Muscle layer of colon (tissue), 2 donors: ENCODE data around the gene HMCN1.

ENCODE experiments used
- H3K27ac ChIP-seq: one replicate; pipeline ENCODE4 v1.7.0; 2013; ENCODE audit warnings: low read depth, mild to moderate bottlenecking, low read length, moderate library complexity
- H3K27me3 ChIP-seq, 2 donors: one replicate each; pipeline ENCODE4 v1.7.0; 2013; ENCODE audit warnings: low read length in 2 of 2, mild to moderate bottlenecking in 2 of 2; ENCODE audit not compliant: insufficient read depth in 2 of 2, control insufficient read depth in 1 of 2
- H3K36me3 ChIP-seq: one replicate; pipeline ENCODE4 v1.7.0; 2013; ENCODE audit warnings: mild to moderate bottlenecking, low read length; ENCODE audit not compliant: insufficient read depth
- H3K4me1 ChIP-seq: one replicate; pipeline ENCODE4 v1.7.0; 2013; ENCODE audit warnings: mild to moderate bottlenecking, low read length; ENCODE audit not compliant: insufficient read depth
- H3K4me3 ChIP-seq, 2 donors: one replicate each; pipeline ENCODE4 v1.7.0; 2013; ENCODE audit warnings: low read length in 2 of 2, low read depth in 1 of 2, mild to moderate bottlenecking in 1 of 2, moderate library complexity in 1 of 2
- H3K9ac ChIP-seq: one replicate; pipeline ENCODE4 v1.7.0; 2013; ENCODE audit warnings: low read length
- H3K9me3 ChIP-seq: one replicate; pipeline ENCODE4 v1.7.0; 2013; ENCODE audit warnings: mild to moderate bottlenecking, low read length
- donor health status: abdominal sarcoma.
- donor health status: Adenocarcinoma of cecum.

HMCN1 gene

GRCh38 chr1:185973645-185974044 is 239.5 kb downstream of the HMCN1 start:
- no peak overlapping the region for H3K9ac ChIP-seq
- no peaks in the 10 kb centered on the region for H3K9me3 ChIP-seq
- no peaks in the 10 kb centered on the region for H3K36me3 ChIP-seq
- no peaks in the 10 kb centered on the region for H3K4me1 ChIP-seq
- H3K27me3 ChIP-seq = no peaks in the 10 kb centered on the region
- H3K4me3 ChIP-seq = no peak overlapping the region
- no peak overlapping the region for H3K27ac ChIP-seq

- no peaks in the 10 kb centered on the region for H3K9me3 ChIP-seq
- H3K9ac ChIP-seq = no peak overlapping the region
- H3K36me3 ChIP-seq = no peaks in the 10 kb centered on the region
Observed at GRCh38 chr1:185974367-185975170, 240.4 kb downstream of the HMCN1 start.

GRCh38 chr1:185980891-185981290 is 246.7 kb downstream of the HMCN1 start:
- Histone ChIP-seq H3K36me3 (no peaks in the 10 kb centered on the region), H3K9ac (no peak overlapping the region), H3K4me1 (no peaks in the 10 kb centered on the region), H3K4me3 (no peak overlapping the region), H3K27me3 (no peaks in the 10 kb centered on the region), H3K9me3 (no peaks in the 10 kb centered on the region), H3K27ac (no peak overlapping the region)

More at GRCh38 chr1:185974367-185975170, 240.4 kb downstream of the HMCN1 start:
- Histone ChIP-seq H3K27ac (no peak overlapping the region), H3K27me3 (no peaks in the 10 kb centered on the region), H3K4me3 (no peak overlapping the region), H3K4me1 (no peaks in the 10 kb centered on the region)

- Histone ChIP-seq H3K4me3 (no peak overlapping the region), H3K4me1 (no peaks in the 10 kb centered on the region), H3K27ac (no peak overlapping the region), H3K27me3 (no peaks in the 10 kb centered on the region), H3K36me3 (no peaks in the 10 kb centered on the region), H3K9ac (no peak overlapping the region), H3K9me3 (no peaks in the 10 kb centered on the region)
Observed at GRCh38 chr1:185984113-185984836, 250.1 kb downstream of the HMCN1 start.

- no peaks in the 10 kb centered on the region for H3K4me1 ChIP-seq
- no peak overlapping the region for H3K9ac ChIP-seq
- H3K4me3 ChIP-seq = no peak overlapping the region
- H3K27me3 ChIP-seq = no peaks in the 10 kb centered on the region
- H3K27ac ChIP-seq = no peak overlapping the region
- H3K36me3 ChIP-seq = no peaks in the 10 kb centered on the region
- no peaks in the 10 kb centered on the region for H3K9me3 ChIP-seq
Observed at GRCh38 chr1:185987611-185988321, 253.6 kb downstream of the HMCN1 start.

GRCh38 chr1:185990565-185990964 is 256.4 kb downstream of the HMCN1 start:
- H3K36me3 ChIP-seq = no peaks in the 10 kb centered on the region
- H3K27me3 ChIP-seq = no peaks in the 10 kb centered on the region
- no peak overlapping the region for H3K27ac ChIP-seq
- H3K9me3 ChIP-seq = no peaks in the 10 kb centered on the region
- no peak overlapping the region for H3K4me3 ChIP-seq
- H3K4me1 ChIP-seq = no peaks in the 10 kb centered on the region
- no peak overlapping the region for H3K9ac ChIP-seq

GRCh38 chr1:185991266-185991665 is 257.1 kb downstream of the HMCN1 start:
- Histone ChIP-seq H3K9me3 (no peaks in the 10 kb centered on the region), H3K27me3 (no peaks in the 10 kb centered on the region), H3K4me1 (no peaks in the 10 kb centered on the region), H3K36me3 (no peaks in the 10 kb centered on the region), H3K9ac (no peak overlapping the region), H3K4me3 (no peak overlapping the region), H3K27ac (no peak overlapping the region)

- Histone ChIP-seq H3K27ac (no peak overlapping the region), H3K4me1 (no peaks in the 10 kb centered on the region), H3K9ac (no peak overlapping the region), H3K9me3 (no peaks in the 10 kb centered on the region), H3K36me3 (no peaks in the 10 kb centered on the region), H3K4me3 (no peak overlapping the region), H3K27me3 (no peaks in the 10 kb centered on the region)
Observed at GRCh38 chr1:185996211-185996610, 262.0 kb downstream of the HMCN1 start.

GRCh38 chr1:185998391-185998790 is 264.2 kb downstream of the HMCN1 start:
- no peaks in the 10 kb centered on the region for H3K36me3 ChIP-seq
- no peaks in the 10 kb centered on the region for H3K27me3 ChIP-seq
- no peak overlapping the region for H3K4me3 ChIP-seq
- H3K27ac ChIP-seq = no peak overlapping the region
- no peaks in the 10 kb centered on the region for H3K4me1 ChIP-seq
- no peaks in the 10 kb centered on the region for H3K9me3 ChIP-seq
- H3K9ac ChIP-seq = no peak overlapping the region

- H3K9ac ChIP-seq = no peak overlapping the region
- no peaks in the 10 kb centered on the region for H3K9me3 ChIP-seq
- H3K4me3 ChIP-seq = no peak overlapping the region
- H3K36me3 ChIP-seq = no peaks in the 10 kb centered on the region
- H3K4me1 ChIP-seq = no peaks in the 10 kb centered on the region
- no peak overlapping the region for H3K27ac ChIP-seq
- no peaks in the 10 kb centered on the region for H3K27me3 ChIP-seq
Observed at GRCh38 chr1:186002406-186002805, 268.2 kb downstream of the HMCN1 start.

- Histone ChIP-seq H3K9ac (no peak overlapping the region), H3K9me3 (no peaks in the 10 kb centered on the region), H3K36me3 (no peaks in the 10 kb centered on the region), H3K4me3 (no peak overlapping the region), H3K27me3 (no peaks in the 10 kb centered on the region), H3K27ac (no peak overlapping the region), H3K4me1 (no peaks in the 10 kb centered on the region)
Observed at GRCh38 chr1:186009039-186009737, 275.0 kb downstream of the HMCN1 start.
